Stimulated activated CD4-positive, alpha-beta T cell treated with anti-CD3 and anti-CD28 coated beads, Interleukin-12 subunit alpha, Interleukin-12 subunit beta, amount 100 ng/mL, for 4 hours (primary cell): ENCODE measurements around the gene CTNNA2.

Experiments
- DNase-seq: peaks from one replicate; pipeline ENCODE4 v3.0.0-alpha.2; 2020

The CTNNA2 gene

DNA sequence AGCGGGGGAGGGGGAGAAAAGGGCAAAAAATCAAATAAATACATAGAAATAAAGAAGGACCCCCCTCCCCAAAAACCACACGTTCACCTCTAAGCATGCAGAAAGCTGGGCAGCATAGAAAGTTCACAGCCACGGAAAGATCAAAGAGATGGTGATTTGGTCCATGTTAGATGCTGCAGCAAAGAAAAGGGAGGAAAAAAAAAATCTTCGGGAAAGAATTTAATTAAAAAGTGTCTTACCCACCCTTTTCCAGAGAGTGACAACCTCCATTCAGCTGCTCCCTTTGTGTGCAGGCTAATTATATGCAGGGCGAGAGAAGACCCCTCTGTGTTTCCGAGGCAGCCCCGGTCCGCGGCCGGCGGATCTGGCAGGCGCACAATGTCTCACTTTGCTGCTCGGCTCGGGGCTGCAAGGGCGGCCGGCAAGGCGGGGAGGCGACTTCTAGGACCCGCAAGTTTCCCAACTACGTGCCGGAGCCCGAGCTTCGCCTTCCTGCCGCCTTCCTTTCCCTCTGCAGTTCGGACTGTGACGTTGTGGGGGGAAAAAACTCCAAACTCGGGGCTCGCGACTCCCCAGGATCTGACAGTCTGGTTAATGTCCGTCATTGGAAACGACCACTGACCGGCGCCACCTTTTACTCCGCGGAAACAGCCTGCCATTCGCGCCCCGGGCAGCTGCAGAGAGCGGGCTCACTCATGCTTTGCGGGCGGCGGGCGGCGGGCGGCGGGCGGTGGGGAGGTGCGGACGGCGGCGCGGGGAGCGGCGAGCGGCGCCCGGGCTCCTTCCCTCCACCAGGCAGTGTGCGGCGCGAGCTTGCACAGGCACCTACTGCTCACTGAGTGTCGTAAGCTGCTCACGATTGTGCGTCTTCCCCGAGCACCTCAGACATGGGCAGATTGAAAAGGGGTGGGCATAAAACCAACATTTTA lies 791.3 kb downstream of the CTNNA2 start, which contains the start of gene LRRTM1:
LRRTM1 (minus strand) TSS at position 844 of the 929 bp plus-strand sequence. CDS start 933 bp downstream, outside the sequence.
- DNase-seq, result no peak

DNA sequence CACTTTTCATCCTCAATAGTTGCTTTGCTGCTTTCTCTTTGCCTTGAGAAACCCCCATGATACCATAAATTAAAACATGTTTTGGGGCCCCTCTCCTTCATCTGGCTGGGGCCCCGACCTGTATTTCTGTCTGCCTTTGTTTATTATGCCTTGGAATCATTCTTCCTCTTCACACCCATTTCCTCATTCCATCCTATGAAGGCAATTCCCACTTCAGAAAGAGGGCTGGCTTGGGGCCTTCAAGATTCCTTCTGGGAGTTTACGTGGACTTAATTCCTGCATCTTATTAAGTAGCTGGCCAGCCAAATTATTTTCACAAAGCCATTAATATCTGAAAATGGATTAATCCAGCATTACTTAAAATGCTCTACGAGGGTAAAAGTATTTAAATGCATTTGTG lies 798.5 kb downstream of the CTNNA2 start:
- DNase-seq, result no peak

GRCh38 chr2:80312282-80312839 lies 799.5 kb downstream of the CTNNA2 start:
- DNase-seq, result no peak

DNA sequence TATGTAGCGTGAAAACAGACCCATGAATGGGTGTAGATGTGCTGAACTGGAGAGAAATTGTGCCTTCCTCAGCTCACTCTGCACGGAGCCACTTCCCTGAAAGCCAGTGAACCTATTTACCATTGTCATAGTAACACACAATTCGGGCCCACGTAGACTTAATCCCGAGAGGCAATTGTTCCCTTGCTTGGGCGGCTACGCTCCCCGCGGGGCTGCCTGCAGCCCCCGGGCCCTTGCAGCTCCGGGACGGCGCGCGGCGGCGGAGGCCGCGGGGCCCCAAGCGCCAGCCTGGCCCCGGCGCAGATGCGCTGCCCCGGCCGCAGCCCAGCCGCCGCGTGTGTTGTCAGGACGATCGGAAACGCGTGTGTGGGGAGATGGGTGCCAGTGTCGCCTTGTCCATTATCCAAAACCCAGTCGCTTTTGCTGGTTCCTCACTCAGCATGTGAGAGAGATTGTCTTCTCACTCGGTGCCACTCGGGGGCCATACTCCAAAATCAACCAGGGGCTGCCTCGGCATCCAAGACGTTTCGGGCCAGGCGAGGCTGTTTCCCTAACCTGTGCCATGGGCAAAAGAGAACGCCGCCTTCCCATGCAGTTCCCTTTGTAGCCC lies 809.6 kb downstream of the CTNNA2 start:
- DNase-seq, result no peak

DNA sequence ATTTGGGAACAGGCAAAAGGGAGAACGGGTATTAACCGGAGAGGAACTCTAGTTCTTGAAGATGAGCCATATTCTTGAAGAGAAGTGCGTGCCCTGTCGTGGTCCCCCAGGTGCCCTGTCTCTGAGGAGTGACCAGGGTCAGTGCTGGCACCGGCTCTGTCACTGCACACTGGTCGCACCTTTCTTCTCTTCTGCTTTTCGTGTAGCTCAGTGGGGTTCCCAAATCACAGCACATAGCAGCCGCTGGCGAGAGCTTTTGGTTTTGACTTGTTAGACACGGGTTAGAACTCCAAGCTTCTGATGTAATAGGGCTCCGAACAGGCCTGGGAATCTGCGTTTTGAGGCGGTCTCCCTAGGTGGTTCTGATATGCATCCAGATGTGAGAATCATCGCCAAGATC lies 810.1 kb downstream of the CTNNA2 start:
- DNase-seq, result no peak

GRCh38 chr2:80323610-80324009 lies 810.8 kb downstream of the CTNNA2 start:
- DNase-seq, result no peak

- DNase-seq, result no peak
These were observed 811.7 kb downstream of the CTNNA2 start for GRCh38 chr2:80324525-80324924.

GRCh38 chr2:80326214-80326613 lies 813.4 kb downstream of the CTNNA2 start:
- no peak for DNase-seq

GRCh38 chr2:80326861-80327260 lies 814.0 kb downstream of the CTNNA2 start:
- no peak for DNase-seq

- DNase-seq, result no peak
These were observed 815.3 kb downstream of the CTNNA2 start for GRCh38 chr2:80328159-80328571.

GRCh38 chr2:80329491-80329890 lies 816.6 kb downstream of the CTNNA2 start:
- DNase-seq, result no peak

- no peak for DNase-seq
These were observed 817.9 kb downstream of the CTNNA2 start for GRCh38 chr2:80330527-80331450.

DNA sequence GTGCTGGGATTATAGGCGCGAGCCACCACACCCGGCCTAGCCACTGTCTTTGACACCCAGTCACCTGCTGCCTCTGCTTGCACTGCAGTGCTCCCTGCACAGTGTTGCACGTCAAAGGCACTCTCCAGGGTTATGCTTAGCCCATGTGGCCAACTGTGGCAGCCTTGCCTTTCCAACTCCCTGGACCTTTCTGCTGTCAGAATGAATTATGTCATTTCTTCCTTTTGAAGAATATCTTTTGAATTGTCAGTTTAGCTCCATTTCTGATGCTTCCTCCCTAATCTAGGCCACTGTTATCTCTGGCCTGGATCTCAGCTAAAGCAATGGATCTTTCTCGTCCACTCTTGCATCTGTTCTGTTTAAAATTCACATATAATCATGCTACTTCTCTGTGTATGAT lies 821.0 kb downstream of the CTNNA2 start:
- DNase-seq, result no peak

DNA sequence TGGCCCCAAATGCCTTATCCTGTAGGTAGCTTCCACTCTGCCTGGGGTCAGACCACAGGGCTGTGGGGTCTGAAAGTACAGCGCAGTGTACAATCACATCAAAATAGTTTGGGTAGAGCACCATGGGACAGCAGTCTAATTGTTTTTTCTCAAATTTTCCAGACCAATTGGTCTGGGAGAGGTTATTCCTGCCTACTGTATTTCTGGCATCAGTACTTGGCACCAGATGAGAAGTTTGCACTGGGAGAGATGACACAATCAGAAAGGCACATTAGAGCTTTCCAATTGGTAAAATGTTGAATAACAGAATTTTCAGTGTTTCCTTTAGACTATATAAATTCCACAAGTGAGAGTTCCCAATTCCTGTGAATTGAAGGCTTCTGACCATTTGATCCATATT lies 822.6 kb downstream of the CTNNA2 start:
- no peak for DNase-seq

DNA sequence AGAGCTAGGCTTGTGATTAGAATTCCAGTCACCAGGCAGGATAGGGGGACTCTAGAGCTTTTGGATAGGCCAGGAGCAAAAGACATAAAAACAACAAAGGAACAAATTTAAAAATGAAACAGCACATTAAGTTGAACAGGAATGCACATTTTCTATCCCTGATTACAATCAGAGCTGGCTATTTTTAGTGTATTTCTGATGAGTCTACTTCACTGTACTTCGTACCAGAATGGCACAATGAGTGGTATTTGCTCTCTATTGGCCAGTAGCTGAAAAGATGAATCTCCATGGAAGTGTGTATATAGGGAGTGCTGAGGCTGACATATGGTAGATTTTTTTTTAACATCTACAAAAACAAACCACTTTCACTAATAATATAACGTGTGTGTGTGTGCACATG lies 825.9 kb downstream of the CTNNA2 start:
- no peak for DNase-seq

GRCh38 chr2:80340022-80340421 lies 827.2 kb downstream of the CTNNA2 start:
- DNase-seq, result no peak

- no peak for DNase-seq
These were observed 835.2 kb downstream of the CTNNA2 start for GRCh38 chr2:80348078-80348477.

GRCh38 chr2:80348953-80349352 lies 836.1 kb downstream of the CTNNA2 start:
- no peak for DNase-seq

DNA sequence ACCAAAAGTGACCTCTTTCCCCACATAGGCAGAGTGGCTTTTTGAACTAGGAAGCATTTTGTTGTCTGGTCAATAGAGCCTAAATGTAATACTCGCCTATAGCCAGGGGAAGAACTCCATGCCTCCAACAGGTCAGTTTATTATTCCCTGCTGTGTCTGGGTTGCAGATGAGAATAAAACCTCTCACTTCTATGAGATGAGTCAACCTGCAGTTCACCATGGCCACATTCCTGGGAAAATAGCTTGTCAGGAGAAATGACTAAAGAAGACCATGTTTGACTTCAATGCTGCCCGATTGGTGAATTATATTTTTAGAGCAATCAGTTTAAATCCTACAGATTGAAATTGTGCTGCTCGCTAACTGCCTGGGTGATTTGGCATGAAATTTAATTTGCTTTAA lies 838.4 kb downstream of the CTNNA2 start:
- DNase-seq, result no peak

DNA sequence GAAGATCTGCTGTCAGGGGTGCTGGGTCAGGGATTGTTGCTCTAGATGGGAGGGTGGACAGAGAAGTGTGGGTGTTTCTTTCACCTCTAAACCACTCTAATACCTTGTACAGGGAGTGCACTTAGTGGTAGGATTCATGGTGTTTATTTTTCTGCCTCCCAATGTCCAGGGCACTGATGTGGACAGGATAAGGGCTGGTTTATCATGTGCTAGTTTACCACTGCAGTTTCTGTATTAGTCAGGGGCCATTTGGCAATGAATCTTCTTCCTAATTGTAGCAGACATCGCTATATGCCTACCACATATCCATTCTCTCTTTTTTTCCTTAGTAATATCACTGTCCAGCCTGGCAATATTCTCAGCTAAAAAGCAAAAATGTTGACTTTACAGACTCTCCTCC lies 842.0 kb downstream of the CTNNA2 start:
- DNase-seq, result no peak

GRCh38 chr2:80361904-80362303 lies 849.1 kb downstream of the CTNNA2 start:
- no peak for DNase-seq

- no peak for DNase-seq
These were observed 850.5 kb downstream of the CTNNA2 start for GRCh38 chr2:80363330-80363729.
